Activated T-cell treated with anti-CD3 and anti-CD28 coated beads, Interleukin-2, amount 50 U/mL, for 72 hours (primary cell): ENCODE results near the gene CEP295NL. TPM values are rescaled to one million over a fixed set of nuclear protein-coding genes. Genes with fewer than 3 reads are reported as not detected.
A peak's percentile ranks its signal among the peaks of the same experiment; 100 is the strongest.

ENCODE experiments used
- ATAC-seq, 2 donors: fragments of 150-1000 bp; cut with Tn5 transposase; replicated peaks in 1 of 2; 2 replicates each; pipeline ENCODE4 v1.10.0; 2021; ENCODE audit warnings: moderate library complexity in 2 of 2, mild to moderate bottlenecking in 1 of 2
- DNase-seq, 2 donors: peaks; one replicate each; pipeline ENCODE4 v3.0.0; 2021 to 2022; ENCODE audit warnings: mixed read lengths in 1 of 2
- H3K27ac Mint-ChIP-seq: one replicate; pipeline ENCODE4 v1.8.0; 2022; ENCODE audit warnings: mild to moderate bottlenecking, moderate library complexity, mixed read lengths
- H3K27me3 Mint-ChIP-seq: one replicate; pipeline ENCODE4 v1.8.0; 2022; ENCODE audit warnings: low read depth, mixed read lengths
- H3K36me3 Mint-ChIP-seq, 2 donors: one replicate each; pipeline ENCODE4 v1.8.0; 2022; ENCODE audit warnings: mixed read lengths in 2 of 2, mild to moderate bottlenecking in 1 of 2; ENCODE audit not compliant: insufficient read depth in 2 of 2
- H3K4me1 Mint-ChIP-seq: one replicate; pipeline ENCODE4 v1.8.0; 2022; ENCODE audit warnings: low read depth, mixed read lengths
- H3K4me3 Mint-ChIP-seq, 2 donors: one replicate each; pipeline ENCODE4 v1.8.0; 2022; ENCODE audit warnings: mild to moderate bottlenecking in 2 of 2, mixed read lengths in 2 of 2, moderate library complexity in 2 of 2
- H3K9me3 Mint-ChIP-seq, 2 donors: one replicate each; pipeline ENCODE4 v1.8.0; 2022; ENCODE audit warnings: mixed read lengths in 2 of 2
- total RNA-seq, 2 donors: library from RNA; stranded (reverse); gene quantifications; one replicate each; pipeline ENCODE4 v1.2.3, GENCODE V29; 2022

The CEP295NL gene
- total RNA-seq, 2 donors from 2014 or later, result 0.12 to 0.19 TPM

DNA sequence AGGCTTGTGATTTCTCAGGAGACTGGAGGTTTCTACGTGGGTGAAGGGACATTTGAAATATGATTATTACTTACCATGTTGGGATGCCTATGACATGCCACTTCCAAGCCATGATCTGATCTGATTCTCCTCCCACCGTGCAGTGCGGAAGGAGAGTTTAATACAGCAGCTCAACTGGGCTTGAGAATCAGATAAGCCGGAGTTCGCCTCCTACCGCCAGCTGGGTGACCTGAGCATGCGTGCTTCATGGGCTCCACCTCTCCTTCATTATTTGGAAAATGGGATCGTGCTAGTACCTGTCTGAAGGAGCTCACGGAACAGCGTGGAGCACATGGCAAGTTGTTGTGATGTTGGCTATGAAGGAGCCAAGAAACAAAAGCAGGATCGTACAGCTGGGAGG, 34.6 kb upstream of the CEP295NL start:
- no peak overlapping the region for H3K4me3 Mint-ChIP-seq

DNA sequence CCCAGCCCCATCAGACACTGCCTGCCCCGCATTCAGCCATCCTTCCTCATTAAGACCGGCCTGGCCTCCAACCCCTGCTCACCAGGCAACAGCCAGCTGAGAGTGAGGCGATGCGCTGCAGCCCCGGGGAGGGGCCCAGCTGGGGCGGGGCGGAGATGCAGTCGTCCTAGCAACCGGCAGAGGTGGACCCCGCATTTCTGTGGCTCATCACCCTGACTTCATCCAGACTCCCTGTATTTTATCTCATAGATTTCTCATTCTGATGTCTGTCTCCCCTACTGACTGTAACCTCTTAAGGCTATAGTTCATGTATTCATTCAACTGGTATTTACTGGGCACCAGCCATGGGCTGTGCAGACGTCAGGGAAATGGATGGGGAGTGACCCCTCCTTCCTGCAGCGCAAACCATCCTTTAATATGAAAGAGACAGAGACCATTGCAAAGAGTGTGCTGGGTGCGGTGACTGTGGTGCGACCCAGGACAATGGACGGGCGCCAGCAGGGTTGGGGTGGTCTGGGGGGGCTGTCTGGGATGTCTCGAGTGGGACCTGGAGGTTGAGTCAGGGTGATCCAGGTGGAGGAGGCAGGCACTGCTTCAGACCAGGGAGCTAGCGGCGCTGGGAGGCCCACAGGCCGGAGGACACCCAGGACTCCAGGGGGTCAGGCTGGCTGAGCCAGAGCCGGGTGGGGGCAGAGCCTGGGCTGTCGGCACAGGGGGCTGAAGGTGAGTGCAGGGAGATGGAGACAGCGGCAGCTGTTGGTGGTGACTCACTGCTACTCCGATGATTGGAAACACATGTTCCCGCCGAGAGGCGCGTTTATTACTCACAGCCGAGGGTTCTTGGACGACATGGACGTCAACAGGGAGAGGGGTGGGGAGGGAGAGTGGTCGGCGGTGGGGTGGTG, 32.7 kb upstream of the CEP295NL start:
- Mint-ChIP-seq H3K4me1 (no peaks in the 10 kb centered on the region), H3K36me3 (no peaks in the 10 kb centered on the region), H3K9me3 (no peaks in the 10 kb centered on the region), H3K4me3 (no peak overlapping the region), H3K27me3 (no peaks in the 10 kb centered on the region), H3K27ac (peak overlapping the region; percentile 18)
- ATAC-seq (no peak), DNase-seq (no peak)

More for the DNA sequence above, 34.6 kb upstream of the CEP295NL start:
- Mint-ChIP-seq H3K36me3 (no peaks in the 10 kb centered on the region), H3K9me3 (no peaks in the 10 kb centered on the region), H3K4me1 (no peaks in the 10 kb centered on the region), H3K27ac (no peak overlapping the region), H3K27me3 (no peaks in the 10 kb centered on the region)
- ATAC-seq, result no peak
- DNase-seq, result no peak

DNA sequence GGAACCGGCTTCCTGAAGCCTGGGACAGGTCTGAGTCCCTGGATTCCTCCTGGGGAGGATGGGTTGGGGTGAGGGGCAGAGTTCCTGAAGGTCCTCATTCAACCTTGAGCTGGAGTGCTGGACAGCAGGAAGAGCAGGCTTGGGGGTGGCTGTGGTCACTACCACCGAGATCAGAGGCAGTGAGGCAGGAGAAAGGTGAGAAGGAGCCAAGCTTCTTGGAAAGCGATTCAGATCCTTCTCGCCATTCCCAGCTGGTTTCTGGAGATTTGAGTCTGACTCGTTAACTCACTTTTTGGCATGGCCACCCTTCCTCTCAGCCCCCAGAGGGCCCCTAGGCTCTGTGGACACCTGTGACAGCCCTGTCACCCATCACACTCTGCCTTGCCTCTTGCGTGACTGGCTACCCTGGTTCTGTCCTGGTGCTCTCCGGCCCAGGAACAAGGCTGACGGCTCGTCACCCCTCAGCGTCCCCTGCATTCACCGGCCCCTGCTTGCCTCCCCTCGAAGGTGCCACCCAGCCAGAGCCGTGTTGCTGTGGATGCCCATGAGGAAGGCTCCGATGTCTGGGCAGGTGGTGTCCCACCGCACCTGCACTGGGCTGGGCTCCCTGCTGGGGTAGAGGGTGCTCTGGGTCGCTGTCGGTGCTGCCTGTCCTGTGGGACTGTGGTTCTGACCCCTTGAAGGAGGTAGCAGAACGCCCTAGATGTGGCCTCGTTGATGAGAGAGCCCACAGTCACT, 31.8 kb upstream of the CEP295NL start:
- ATAC-seq (no peak), DNase-seq (no peak)
- Mint-ChIP-seq H3K9me3 (no peaks in the 10 kb centered on the region), H3K27me3 (no peaks in the 10 kb centered on the region), H3K4me1 (no peaks in the 10 kb centered on the region), H3K36me3 (no peaks in the 10 kb centered on the region), H3K4me3 (no peak overlapping the region), H3K27ac (no peak overlapping the region)

DNA sequence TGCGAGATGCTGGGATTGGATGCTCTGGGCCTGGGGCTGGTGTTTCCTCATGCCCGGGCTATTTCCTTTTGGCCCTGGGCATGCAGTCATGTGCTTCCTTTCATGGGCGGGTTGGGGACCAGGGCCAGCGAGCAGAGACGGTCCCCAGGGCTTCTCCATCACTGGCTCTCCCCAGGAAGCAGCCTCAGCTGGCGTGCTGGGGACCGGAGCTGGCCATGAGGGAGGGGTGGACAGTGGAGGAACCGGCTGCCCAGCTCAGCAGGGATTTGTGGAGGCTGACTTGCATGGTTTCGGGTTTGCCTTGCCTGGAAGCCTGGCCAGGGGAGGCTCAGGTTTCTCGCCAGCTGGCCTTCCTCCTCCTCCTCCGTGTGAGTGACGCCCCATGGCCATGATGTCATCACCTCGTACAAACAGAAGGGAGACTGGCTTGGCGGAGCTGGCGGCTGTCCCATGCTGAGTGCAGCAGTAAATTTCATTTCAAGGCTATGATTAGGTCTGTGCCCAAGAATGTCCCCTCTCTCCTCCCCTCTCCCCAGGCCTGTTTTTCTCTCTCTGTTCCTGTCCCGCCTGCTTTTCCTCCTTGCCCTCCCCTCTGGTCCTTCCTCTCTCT, 31.1 kb upstream of the CEP295NL start:
- no peak for DNase-seq
- Mint-ChIP-seq H3K27me3 (no peaks in the 10 kb centered on the region), H3K36me3 (no peaks in the 10 kb centered on the region), H3K4me3 (no peak overlapping the region), H3K4me1 (no peaks in the 10 kb centered on the region), H3K27ac (no peak overlapping the region), H3K9me3 (no peaks in the 10 kb centered on the region)
- ATAC-seq, result no peak

GRCh38 chr17:78933025-78933958, 30.3 kb upstream of the CEP295NL start:
- Mint-ChIP-seq H3K9me3 (no peaks in the 10 kb centered on the region), H3K27me3 (peaks cover 3% of the 10 kb centered on the region), H3K4me3 (peak overlapping the region; percentile 52 to 54), H3K4me1 (no peaks in the 10 kb centered on the region), H3K36me3 (no peaks in the 10 kb centered on the region), H3K27ac (peak overlapping the region; percentile 68)
- ATAC-seq (peak; percentile 97 to 100), DNase-seq (peak; percentile 57 to 72)

DNA sequence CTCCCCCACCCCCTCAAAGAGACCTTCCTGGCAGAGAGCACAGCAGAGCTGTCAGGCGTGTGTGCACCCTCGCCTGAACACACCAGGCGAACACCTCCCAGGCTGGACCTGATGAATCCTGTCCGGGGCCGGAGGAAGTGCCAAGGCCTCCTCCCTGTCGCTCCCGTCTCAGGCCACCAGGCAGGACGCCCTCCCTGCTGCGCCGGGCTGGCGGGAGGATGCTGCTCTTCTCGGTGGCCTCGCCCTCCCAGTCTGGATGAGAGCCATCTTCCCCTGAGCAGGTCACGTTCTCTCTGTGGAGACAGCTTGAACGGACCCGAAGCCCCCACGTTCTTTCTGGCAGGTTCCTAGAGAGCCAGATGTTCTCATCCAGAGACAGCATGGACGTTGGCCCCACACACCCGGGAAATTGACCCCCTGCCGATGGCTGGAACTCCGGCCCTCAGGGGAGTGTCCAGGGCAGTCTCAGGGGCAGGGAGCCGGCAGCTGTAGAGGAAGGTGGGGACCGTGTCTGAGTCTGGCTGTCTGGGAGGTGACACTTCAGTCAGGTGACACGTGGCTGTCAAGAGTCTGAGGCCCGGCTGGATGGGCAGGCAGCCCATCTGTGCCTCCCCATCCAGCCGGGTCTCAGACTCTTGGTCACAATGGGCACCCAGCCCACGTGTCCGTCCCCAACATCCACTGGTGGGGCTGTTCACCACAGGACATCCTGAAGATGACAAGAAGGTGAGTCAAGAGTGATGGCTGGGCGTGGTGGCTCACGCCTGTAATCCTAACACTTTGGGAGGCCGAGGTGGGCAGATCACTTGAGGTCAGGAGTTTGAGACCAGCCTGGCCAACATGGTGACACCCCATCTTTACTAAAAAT, 27.1 kb upstream of the CEP295NL start:
- Mint-ChIP-seq H3K4me3 (no peak overlapping the region), H3K27me3 (peaks cover 9% of the 10 kb centered on the region)
- DNase-seq, result no peak

DNA sequence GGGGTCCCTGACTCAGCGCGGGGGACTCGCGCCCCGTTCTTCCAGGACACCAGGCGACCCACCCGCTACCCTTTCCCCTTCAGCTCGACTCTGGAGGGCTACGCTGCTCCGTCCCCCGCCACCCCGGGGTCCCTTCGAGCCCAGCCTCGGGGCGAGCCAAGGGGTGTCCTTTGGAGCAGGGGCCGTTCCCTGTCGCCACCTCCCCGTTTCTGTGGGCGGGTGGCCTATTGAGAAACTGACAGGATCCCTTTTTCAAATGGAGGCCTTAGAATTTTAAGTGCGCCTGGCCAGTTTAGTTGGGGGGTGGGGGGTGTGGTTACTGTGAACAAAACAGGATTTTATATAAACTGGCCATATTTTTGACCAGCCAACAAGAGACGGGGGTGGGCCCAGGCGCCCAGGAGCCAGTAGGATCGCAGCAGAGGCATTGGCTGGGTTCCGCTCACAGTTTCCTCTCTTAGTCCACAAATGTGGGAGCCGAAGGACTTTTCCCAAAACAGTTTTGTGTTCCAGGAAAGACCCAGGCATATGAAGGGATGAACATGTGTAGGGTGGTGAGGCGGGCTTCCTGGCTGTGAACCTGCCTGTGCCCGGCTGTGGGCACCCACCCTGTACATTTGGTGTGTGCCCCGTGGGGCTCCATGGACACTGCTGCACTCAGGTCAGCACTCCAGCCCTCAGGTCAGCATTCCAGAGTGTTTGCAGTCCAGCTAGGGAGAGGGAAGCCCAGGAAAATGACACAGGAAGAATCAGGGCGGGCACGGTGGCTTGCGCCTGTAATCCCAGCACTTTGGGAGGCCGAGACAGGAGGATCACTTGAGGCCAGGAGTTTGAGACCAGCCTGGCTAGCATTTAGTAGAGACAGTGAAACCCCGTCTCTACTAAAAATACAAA, 22.9 kb upstream of the CEP295NL start:
- no peaks in the 10 kb centered on the region for H3K36me3 Mint-ChIP-seq
- peaks cover 9% of the 10 kb centered on the region for H3K27me3 Mint-ChIP-seq
- H3K27ac Mint-ChIP-seq, result no peak overlapping the region
- ATAC-seq, result no peak
- peaks cover 18% of the 10 kb centered on the region for H3K4me1 Mint-ChIP-seq
- DNase-seq, result no peak
- H3K4me3 Mint-ChIP-seq, result peak overlapping the region in 1 of 2 donors; percentile 44
- H3K9me3 Mint-ChIP-seq, result no peaks in the 10 kb centered on the region

More for the DNA sequence above, 27.1 kb upstream of the CEP295NL start:
- no peaks in the 10 kb centered on the region for H3K36me3 Mint-ChIP-seq
- no peak for ATAC-seq
- no peak overlapping the region for H3K27ac Mint-ChIP-seq
- H3K4me1 Mint-ChIP-seq, result no peaks in the 10 kb centered on the region
- H3K9me3 Mint-ChIP-seq, result no peaks in the 10 kb centered on the region

DNA sequence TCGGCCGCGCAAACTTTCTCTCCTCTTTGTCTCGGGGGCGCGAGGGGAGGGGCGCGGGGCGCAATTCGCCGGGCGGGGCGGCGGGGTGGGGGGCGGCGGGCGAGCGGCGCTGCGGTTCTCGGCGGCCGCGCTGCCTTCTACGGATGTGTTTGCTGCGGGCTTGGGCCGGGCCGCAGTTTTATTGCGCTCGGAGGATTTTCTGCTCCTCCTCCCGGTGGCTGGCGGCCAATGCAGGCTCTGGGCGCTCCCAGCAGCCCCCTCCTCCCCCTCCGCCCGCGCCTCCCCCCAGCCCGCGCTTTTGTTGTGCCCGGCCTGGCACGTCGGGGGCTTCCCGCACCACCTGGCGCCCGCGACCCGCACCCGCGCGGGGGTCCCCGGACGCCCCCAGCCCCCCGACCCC, 22.2 kb upstream of the CEP295NL start, which contains the start of gene TIMP2:
TSS of gene TIMP2 (minus strand) at position 154 of the 400 bp plus-strand sequence. CDS start 299 bp downstream, outside the sequence.
- H3K27ac Mint-ChIP-seq, result no peak within 1 kb of the TSS
- H3K27me3 Mint-ChIP-seq, result peaks cover 9% of the 10 kb centered on the region
- peak; percentile 82 to 84 for ATAC-seq
- no peaks in the 10 kb centered on the region for H3K9me3 Mint-ChIP-seq
- DNase-seq, result peak; percentile 74
- H3K4me3 Mint-ChIP-seq, result peak within 1 kb of the TSS; percentile 72 to 75
- no peaks in the 10 kb centered on the region for H3K36me3 Mint-ChIP-seq
- peaks cover 18% of the 10 kb centered on the region for H3K4me1 Mint-ChIP-seq

DNA sequence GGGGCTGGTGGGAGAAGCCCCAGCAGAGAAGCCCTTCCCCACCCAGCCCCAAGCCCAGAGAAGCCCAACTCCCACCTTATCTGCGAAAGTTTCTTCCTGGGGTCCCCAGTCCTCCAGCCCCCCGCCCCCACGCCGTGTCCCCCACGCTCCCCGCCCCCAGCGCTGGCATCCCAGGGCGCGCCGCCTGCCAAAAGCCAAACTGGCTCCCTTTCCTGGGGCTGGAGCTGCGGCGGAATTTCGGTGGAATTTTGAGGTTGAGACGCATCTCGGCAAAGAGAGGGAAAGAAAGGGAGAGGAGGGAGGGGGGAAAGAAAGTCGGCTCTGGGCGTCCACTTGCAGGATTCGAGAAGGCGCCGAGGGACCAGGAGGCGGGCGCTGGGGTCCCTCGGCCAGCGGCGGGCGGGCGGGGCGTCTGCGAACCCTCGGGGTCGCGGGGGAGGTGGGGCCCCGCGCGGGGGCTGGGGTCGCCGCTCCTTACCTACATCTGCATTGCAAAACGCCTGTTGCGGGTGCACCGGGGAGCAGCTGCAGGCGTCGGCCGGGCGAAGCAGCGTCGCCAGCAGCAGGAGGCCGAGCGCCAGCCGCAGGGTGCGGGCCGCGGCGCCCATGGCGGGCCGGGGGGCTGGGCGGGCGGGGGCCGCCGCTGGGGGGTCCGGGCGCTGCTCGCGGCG, 21.6 kb upstream of the CEP295NL start:
- Mint-ChIP-seq H3K27ac (no peak overlapping the region), H3K27me3 (peaks cover 9% of the 10 kb centered on the region), H3K4me3 (peak overlapping the region; percentile 72 to 75), H3K9me3 (no peaks in the 10 kb centered on the region), H3K4me1 (peaks cover 18% of the 10 kb centered on the region), H3K36me3 (no peaks in the 10 kb centered on the region)
- peak; percentile 18 to 33 for ATAC-seq
- DNase-seq, result no peak

DNA sequence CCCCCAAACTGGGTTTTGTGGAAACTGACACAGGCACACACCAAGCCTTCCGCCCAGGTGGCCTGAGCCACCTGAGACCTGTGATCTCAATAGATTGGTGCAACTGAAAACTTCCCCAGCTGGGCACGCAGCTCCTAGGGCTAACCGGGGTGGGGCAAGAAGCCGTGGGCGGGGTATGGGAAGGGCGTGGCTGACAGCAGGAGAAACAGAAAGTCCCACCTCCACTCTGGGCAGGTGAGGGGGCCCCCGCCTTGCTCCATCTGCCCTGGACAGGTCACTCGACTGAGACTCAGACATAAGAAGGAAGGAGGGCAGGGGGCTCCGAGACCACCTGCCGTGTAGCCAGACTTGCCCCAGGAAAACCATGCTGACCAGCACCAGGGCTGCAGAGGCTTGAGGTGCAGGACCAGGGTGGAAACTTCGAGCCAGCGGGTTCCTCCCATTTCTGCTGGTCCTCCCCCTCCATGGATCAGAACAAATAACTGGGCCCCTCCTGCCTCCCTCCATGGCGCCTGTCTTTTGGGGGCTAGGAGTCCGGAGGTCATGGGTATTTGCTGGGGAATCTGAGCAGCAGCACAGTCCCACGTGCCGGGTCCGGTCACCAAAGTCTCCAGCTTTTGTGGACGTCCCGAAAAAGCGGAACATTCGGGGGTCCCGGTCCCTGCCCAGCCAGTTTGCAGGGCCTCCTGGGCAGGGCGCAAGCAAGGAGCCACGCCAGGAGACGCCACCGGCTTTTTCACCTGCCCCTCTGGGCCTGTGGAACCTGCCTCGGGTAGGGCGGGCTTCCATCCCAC, 20.9 kb upstream of the CEP295NL start:
- Mint-ChIP-seq H3K27ac (no peak overlapping the region), H3K27me3 (peaks cover 9% of the 10 kb centered on the region), H3K9me3 (no peaks in the 10 kb centered on the region), H3K36me3 (no peaks in the 10 kb centered on the region), H3K4me3 (peak overlapping the region; percentile 72 to 75), H3K4me1 (peaks cover 18% of the 10 kb centered on the region)
- DNase-seq (peak; percentile 65 to 68), ATAC-seq (peak; percentile 55 to 68)
